ENCODE results near the gene UTY. TPM values are rescaled to one million over a fixed set of nuclear protein-coding genes. Genes with fewer than 3 reads are reported as not detected.

Gene UTY
- 21.9 and 28.6 TPM in 2 replicates for total RNA-seq

GRCh38 chrY:13479828-13480227 is at the start of gene UTY:
UTY (minus strand) TSS chrY:13480033; CDS start chrY:13479665, 368 bp downstream.

Other genes starting within 250 kb of the UTY start
- gene TMSB4Y, start 223.9 kb upstream of the UTY start, total RNA-seq = 1.3 and 1.4 TPM in 2 replicates